SU-DHL-6 (cell line): ENCODE data around the gene NCBP1.

Source experiments
- H2AFZ ChIP-seq: fragments of 200-600 bp; sonication (generic); 2 replicates; pipeline ENCODE4 v1.6.1; 2014; ENCODE audit warnings: low read depth, mild to moderate bottlenecking, moderate library complexity, mixed read lengths, antibody characterized with exemption, low read length; ENCODE audit not compliant: severe bottlenecking
- H3F3A ChIP-seq: fragments of 200-600 bp; shearing (Covaris generic); 2 replicates; pipeline ENCODE4 v1.6.0; 2016; ENCODE audit warnings: antibody characterized with exemption, mild to moderate bottlenecking; ENCODE audit not compliant: insufficient read depth
- H3K27ac ChIP-seq: fragments of 200-600 bp; sonication (generic); 2 replicates; pipeline ENCODE4 v1.5.1; 2016; ENCODE audit warnings: low read depth, mild to moderate bottlenecking, low read length, moderate library complexity, mixed read lengths
- H3K27me3 ChIP-seq: fragments of 200-600 bp; sonication (generic), shearing (Covaris generic); 2 replicates; pipeline ENCODE4 v1.6.0; 2014; ENCODE audit warnings: mild to moderate bottlenecking, low read length
- H3K36me3 ChIP-seq: fragments of 200-600 bp; sonication (generic); 2 replicates; pipeline ENCODE4 v1.6.1; 2014; ENCODE audit warnings: mild to moderate bottlenecking, low read length, mixed read lengths
- H3K4me2 ChIP-seq: fragments of 300-600, 200-600 bp; shearing (Covaris generic), sonication (generic); 2 replicates; pipeline ENCODE4 v1.6.0; 2014; ENCODE audit warnings: low read length, low read depth, mild to moderate bottlenecking; ENCODE audit not compliant: poor library complexity, severe bottlenecking
- H3K4me3 ChIP-seq: fragments of 200-600 bp; sonication (generic); 2 replicates; pipeline ENCODE4 v1.5.1; 2014; ENCODE audit warnings: antibody characterized with exemption, low read length, mild to moderate bottlenecking, mixed read lengths; ENCODE audit not compliant: insufficient read depth, poor library complexity, severe bottlenecking
- H3K79me2 ChIP-seq: fragments of 200-600 bp; sonication (generic); 2 replicates; pipeline ENCODE4 v1.6.1; 2014; ENCODE audit warnings: mild to moderate bottlenecking, low read length, moderate library complexity; ENCODE audit not compliant: insufficient read depth
- H3K9ac ChIP-seq: fragments of 200-600 bp; sonication (generic); 2 replicates; pipeline ENCODE4 v1.7.0; 2014; ENCODE audit warnings: mild to moderate bottlenecking, low read length
- H3K9me2 ChIP-seq: fragments of 200-600 bp; sonication (generic); replicated peaks from 2 replicates; pipeline ENCODE4 v1.6.1; 2014; ENCODE audit warnings: low read length; ENCODE audit not compliant: insufficient read depth
- H3K9me3 ChIP-seq: fragments of 200-600 bp; sonication (generic); 2 replicates; pipeline ENCODE4 v1.6.1; 2014; ENCODE audit warnings: low read length, mixed read lengths; ENCODE audit not compliant: insufficient read depth
- H4K20me1 ChIP-seq: fragments of 200-600 bp; sonication (generic); 2 replicates; pipeline ENCODE4 v1.6.1; 2014; ENCODE audit warnings: low read depth, mild to moderate bottlenecking, antibody characterized with exemption, low read length, moderate library complexity, mixed read lengths
- CTCF ChIP-seq: fragments of 200-600 bp; sonication (generic); IDR thresholded peaks from one replicate; pipeline ENCODE4 v1.5.1; 2017; ENCODE audit warnings: antibody characterized with exemption, mild to moderate bottlenecking, low read length, moderate library complexity; ENCODE audit not compliant: insufficient read depth, poor library complexity, severe bottlenecking
- EZH2phosphoT487 ChIP-seq: fragments of 200-600 bp; sonication (generic), shearing (Covaris generic); conservative IDR thresholded peaks from 2 replicates; pipeline ENCODE4 v1.6.1; 2018; ENCODE audit warnings: mild to moderate bottlenecking, antibody characterized with exemption, low read length, moderate library complexity, mixed read lengths

The NCBP1 gene

DNA sequence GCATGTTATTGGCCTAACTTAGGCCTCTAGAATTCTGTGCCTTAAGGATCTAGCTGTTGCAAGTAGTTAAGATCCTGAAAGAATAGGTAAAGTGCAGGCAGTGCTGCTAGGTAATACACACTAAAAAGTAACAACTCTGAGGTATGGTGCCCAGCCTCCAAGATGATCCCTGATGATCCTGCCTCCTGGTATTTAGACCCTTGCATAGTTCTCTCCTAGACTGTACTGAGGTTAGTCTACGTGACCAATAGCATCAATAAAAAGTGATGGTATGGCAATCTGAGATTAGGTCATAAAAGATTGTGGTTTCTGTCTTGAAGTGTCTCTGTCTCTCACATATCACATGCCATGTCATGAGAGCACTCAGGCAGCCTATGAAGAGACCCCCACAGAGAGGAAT is 9.7 kb upstream of the NCBP1 start:
- Histone ChIP-seq H3K4me3 (no peak overlapping the region), H3K9ac (no peak overlapping the region), H3K36me3 (peaks cover 28% of the 10 kb centered on the region), H3F3A (0 out of 2 replicates have a peak, but pooled peaks cover 5% of the 10 kb centered on the region), H3K4me2 (no peak overlapping the region), H3K27ac (no peak overlapping the region), H4K20me1 (no peaks in the 10 kb centered on the region; the same call in 1 of the 2 replicates), H2AFZ (no peak overlapping the region), H3K9me3 (no peaks in the 10 kb centered on the region), H3K79me2 (peaks cover 19% of the 10 kb centered on the region; the same call in 1 of the 2 replicates), H3K9me2 (no peaks in the 10 kb centered on the region), H3K27me3 (no peaks in the 10 kb centered on the region)
- TF ChIP-seq CTCF = no peak
- TF ChIP-seq EZH2phosphoT487 = no peak

- no peak overlapping the region for H2AFZ ChIP-seq
- H3K27me3 ChIP-seq = no peaks in the 10 kb centered on the region
- no peak overlapping the region for H3K4me2 ChIP-seq
- H3K36me3 ChIP-seq = peaks cover 25% of the 10 kb centered on the region
- H3K79me2 ChIP-seq = peaks cover 33% of the 10 kb centered on the region
- TF ChIP-seq CTCF (no peak), EZH2phosphoT487 (no peak)
- no peak overlapping the region for H3K4me3 ChIP-seq
- H3K9ac ChIP-seq = no peak overlapping the region
- no peak overlapping the region for H3K27ac ChIP-seq
- H3K9me3 ChIP-seq = no peaks in the 10 kb centered on the region
- no peaks in the 10 kb centered on the region for H3K9me2 ChIP-seq
- H4K20me1 ChIP-seq = no peaks in the 10 kb centered on the region; the same call in 1 of the 2 replicates
- 0 out of 2 replicates have a peak, but pooled peaks cover 5% of the 10 kb centered on the region for H3F3A ChIP-seq
Observed at GRCh38 chr9:97625620-97626019, 8.0 kb upstream of the NCBP1 start.

DNA sequence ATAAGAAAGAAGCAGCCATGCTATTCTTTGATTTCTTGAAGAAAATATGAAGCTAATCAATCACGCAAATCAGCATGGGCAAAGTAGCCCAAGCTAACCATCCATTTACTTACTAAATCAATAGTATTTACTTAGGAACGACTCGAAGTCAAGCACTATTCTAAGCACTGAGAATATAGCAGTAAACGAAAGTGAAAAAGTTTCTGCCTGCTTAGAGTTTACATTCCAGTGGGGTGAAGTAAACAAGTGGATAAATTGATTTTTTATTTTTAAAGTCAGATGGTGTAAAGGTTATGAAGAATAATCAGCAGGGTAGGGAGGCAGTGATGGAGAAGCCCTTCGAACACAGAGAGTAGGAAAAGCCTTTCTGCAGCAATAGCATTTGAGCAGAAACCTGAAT is 6.0 kb upstream of the NCBP1 start:
- TF ChIP-seq EZH2phosphoT487 (no peak), CTCF (no peak)
- no peaks in the 10 kb centered on the region for H3K9me2 ChIP-seq
- peaks cover 25% of the 10 kb centered on the region for H3K36me3 ChIP-seq
- H3K4me3 ChIP-seq = no peak overlapping the region
- H3K79me2 ChIP-seq = peaks cover 53% of the 10 kb centered on the region
- H3K9me3 ChIP-seq = no peaks in the 10 kb centered on the region
- no peak overlapping the region for H3K4me2 ChIP-seq
- H3K9ac ChIP-seq = no peak overlapping the region
- H4K20me1 ChIP-seq = no peaks in the 10 kb centered on the region; the same call in 1 of the 2 replicates
- H3K27me3 ChIP-seq = no peaks in the 10 kb centered on the region
- H2AFZ ChIP-seq = no peak overlapping the region
- H3F3A ChIP-seq = 0 out of 2 replicates have a peak, but pooled peaks cover 5% of the 10 kb centered on the region
- H3K27ac ChIP-seq = no peak overlapping the region
